Esophagus muscularis mucosa (tissue), 4 donors: ENCODE results near the gene LCN6.

ENCODE experiments used
- CTCF ChIP-seq, 3 experiments: fragments of 200-600 bp in 2 of 3; fragments of 450-650 bp in 1 of 3; sonication (generic) in 2 of 3; IDR thresholded peaks; one replicate each; pipeline ENCODE4 v1.5.1; 2017 to 2019; ENCODE audit warnings: antibody characterized with exemption in 3 of 3, mild to moderate bottlenecking in 2 of 3, moderate library complexity in 1 of 3
- EP300 ChIP-seq: sonication (generic); formaldehyde crosslinking; IDR thresholded peaks from one replicate; pipeline ENCODE4 v1.6.1; 2017; ENCODE audit warnings: antibody characterized with exemption
- POLR2A ChIP-seq: fragments of 450-650 bp; IDR thresholded peaks from one replicate; pipeline ENCODE4 v1.6.1; 2017; ENCODE audit warnings: antibody characterized with exemption, moderate library complexity, mild to moderate bottlenecking, low read depth
- POLR2AphosphoS5 ChIP-seq, 2 donors: sonication (generic); formaldehyde crosslinking; IDR thresholded peaks; one replicate each; pipeline ENCODE4 v1.6.1; 2017; ENCODE audit warnings: antibody characterized with exemption in 2 of 2

GRCh38 chr9:136751244-136751643 lies 2.9 kb upstream of the LCN6 start:
- TF ChIP-seq EP300: no peak
- TF ChIP-seq CTCF (IDR thresholded peaks at IDR 0.05): no peak
- TF ChIP-seq POLR2A: no peak
- TF ChIP-seq POLR2AphosphoS5 (IDR thresholded peaks at IDR 0.05): no peak
